NCI-H1105 (cell line): ENCODE data around the gene RORC.

Experiments used
- DNase-seq: peaks from one replicate; lab custom pipeline; 2025; lab: John Stamatoyannopoulos, UW

Gene RORC

DNA sequence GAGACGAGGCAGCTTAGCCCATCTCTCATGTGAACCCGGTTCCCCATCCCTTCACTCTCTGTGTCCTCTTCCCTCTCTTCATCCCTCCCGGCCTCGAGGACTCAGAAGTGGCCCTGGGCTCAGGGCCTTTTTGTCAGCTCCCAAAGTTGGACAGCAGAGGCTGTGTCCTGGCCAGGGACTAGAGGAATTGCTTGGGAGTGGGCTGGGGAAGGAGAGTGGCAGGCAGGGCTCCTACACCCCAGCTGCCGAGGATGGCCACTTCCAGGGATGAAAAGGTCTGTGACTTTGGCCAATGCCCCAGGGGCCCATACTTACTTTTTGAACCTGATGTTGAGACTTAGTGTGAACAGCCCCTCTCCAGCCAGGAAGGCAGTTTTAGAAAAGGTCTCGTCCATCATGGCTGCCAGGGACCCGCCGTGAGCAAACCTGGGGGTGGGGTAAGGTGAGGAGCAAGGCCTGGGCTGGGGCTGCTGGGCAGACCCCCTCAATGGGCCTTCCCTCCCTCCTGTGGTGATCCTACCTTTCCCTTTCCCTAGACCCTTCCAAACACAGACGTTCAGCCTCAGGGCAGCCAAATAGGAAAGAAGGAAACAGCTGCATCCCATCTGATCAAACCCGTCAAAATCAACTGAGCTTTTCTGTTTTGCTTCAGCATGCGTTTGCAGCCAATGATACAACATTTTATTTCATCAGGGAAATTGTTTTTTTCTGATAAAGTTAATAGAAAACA, 16.4 kb upstream of the RORC start:
- DNase-seq, result no peak

DNA sequence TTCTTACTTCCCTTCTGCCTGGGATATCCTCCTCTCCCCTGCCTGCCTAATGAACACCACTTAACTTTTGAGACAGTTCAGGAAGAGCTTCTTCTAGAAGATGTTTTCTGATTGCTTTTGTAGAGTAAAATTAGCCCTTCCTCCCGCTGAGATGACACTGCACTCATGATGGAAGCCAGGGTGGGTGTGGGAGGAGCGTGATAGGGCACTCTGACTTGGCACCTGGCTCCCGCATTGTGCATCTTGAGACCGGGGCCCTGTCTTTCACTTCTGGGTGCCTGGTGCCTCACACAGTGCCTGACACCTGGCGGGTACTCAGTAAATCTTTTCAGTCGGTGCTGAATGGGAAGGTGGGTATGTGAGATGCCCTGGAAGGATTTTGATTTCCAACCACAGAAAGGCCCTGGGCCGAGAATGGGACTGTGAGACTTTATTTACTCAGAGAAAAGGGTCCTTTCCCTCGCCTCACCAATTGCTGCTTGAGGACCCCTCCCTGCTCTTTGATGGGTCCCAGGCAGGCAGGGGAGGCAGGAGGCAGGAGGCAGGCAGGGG, 15.2 kb upstream of the RORC start:
- no peak for DNase-seq

DNA sequence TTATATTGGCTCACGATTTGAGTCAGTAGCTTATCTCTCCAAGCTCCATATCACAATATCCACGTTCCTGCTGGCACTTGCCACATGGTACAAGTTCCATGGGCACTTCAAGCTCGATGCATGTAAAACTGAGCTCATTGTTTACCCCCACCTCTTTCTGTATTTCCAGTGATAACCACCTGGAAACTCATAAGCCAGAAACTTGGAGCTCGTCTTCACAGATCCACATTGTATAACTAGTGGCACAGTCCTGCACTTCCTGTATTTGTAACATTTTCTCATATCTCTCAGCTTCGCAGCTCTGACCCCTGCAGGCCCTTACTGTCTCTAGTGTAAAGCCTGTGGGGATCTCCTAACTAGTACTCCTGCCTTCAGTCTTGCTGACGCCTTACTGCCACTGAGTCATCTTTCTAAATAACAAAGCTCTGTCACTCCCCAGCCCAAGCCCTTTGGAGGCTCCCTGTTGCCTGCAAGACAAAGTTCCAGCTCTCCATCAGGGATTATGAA, 14.5 kb upstream of the RORC start:
- DNase-seq, result no peak

DNA sequence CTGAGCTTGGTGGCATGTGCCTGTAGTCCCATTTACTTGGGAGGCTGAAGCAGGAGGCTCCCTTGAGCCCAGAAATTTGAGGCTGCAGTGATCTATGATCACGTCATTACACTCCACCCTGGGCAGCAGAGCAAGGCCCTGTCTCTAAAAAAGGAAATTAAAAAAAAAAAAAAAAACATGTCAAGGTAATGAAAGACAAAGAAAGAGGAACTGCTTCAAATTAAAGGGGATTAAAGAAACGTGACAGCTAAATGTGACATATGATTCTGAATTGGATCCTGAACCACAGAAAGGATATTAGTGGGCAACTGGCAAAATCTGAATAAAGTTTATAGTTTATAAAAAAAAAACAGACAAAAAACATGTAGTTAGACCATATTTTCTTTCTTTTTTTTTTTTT, 11.8 kb upstream of the RORC start:
- no peak for DNase-seq

DNA sequence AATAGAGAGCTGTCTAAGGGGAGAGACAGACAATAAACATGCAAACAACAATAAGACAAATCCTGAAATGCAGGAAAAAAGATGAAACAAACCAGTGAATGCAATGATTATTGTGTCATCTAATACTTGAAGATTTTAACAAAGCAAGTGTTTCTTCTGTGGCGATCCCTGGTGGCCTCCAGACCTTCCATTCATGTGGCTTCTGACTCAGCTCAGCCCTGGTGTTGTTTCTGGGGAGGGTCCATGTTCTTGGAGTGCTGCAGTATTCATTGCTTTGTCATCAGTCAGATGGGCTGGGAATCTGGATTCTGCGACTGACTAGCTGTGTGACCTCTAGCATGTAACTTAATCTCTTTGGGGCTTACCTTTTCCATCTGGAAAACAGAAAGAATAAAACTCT, 9.5 kb upstream of the RORC start:
- no peak for DNase-seq

DNA sequence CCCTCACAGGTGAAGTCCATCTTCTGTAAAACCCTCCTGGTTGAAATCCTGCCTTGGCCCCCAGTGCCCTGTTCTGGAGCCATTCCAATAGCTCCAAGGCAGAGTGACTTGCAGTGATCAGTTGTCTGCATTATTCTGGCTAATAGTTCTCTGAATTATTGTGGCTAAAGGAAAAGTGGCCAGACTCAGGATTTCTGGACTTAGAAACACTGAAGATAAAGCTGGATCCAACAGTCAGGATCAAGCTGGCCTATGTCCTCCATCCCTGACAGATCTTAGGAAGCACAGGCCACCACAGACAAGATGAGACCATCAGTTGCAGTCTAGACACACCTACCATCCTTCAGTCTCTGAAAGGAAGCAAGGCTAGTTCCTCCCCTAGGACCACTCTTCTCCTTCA, 8.8 kb upstream of the RORC start:
- no peak for DNase-seq

DNA sequence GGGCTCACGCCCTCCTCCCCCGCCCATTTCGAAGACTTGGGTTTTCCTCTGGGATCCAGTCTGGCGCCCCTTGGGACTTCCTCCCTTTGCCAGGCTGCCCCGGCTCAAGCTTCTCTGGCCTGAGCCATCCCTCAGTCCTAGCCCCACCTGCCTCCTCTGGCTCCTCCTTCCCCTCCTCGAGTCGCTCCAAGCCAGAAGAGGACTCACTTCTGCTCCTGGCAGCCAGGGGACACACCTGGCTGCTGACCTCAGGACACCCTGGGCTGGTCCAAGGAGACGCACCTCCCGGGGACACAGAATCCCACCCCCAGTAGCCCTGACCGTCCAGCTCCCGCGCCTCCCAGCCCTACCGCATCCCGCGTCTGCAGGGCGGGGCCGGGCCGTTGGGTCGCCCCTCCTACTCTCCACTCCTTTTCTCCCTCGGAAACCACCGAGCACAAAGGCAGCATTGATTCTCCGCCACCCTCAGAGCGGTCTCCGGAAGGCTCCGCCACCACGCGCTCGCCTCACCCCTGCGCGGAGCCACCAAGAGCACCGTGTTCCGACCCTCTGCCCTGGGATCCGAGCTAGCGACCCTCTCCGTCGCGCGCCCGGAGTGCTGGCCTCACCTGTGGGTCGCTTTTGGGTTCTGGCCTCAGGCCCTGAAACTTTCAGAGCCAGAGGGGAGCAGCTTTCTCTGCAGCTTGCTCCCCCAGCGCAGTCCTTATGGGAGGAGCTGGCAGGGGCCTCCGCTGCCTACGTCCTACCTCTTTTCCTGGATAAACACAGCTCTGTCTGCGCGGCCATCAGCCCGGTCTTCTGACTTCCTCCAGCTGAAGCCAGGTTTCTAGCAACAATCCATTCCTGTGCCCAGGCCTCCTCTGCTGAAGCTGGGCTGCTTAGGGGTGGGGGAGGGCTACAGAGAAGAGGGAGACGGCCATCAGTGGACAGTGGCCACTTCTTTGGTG, 8.1 kb upstream of the RORC start, which contains the start of gene C2CD4D:
Gene C2CD4D (minus strand): TSS at position 364 of the 947 bp plus-strand sequence. CDS start 831 bp downstream, outside the sequence.
- peak; percentile 83 for DNase-seq

DNA sequence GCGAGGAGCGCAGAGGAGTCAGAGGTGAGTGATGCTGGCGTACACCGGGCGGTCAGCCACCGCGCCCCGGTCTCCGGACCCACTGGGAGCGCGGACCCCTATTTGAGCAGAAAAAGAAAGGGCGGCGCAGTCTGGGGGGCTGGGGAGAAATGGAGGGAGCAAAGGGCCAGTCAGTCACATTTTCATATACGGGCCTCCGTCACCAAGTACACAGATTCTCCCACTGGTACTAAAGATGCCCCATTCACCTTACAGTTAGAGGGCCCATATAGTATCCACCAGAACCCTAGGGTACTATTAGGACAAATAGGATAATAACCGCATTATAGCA, 7.4 kb upstream of the RORC start:
- no peak for DNase-seq

DNA sequence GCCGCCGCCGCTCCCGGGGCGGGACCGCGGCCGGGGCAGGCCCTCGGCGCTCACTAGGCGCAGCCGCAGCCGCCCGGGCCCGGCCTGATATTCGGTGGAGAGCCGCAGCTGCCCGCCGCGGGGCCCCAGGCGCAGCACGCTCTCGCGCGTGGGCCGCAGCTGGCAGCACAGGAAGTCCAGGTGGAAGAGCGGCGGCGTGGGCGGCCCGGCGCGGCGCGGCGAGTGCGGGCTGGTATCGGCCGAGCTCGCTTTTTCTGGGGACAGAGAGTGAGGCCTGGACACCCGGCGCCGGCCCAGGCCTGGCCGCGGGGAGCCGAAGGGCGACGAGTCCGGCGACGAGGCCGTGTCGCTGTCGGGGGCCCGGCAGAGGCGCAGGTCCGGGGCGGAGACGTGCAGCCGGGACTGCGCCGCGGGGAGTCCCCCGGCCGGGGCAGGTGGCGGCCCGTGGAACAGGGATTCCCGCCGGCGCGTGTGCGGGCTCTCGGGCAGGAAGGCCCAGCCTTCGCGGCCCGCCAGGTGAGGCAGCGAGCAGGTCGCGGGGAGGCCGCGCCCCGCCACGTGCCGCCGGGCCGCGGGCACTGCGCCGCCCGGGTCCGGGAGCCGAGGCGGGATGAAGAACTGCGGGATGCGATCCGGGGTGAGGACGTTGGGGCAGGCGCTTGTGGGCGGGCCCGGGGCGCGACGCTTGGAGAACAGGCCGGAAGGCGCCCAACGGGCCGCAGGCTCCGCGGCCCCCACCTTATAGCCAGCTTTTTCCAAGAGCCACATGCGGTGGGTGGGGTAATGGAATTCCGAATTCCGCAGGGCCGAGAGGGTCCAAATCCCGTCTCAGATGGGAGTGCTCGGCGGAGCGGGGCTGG, 6.8 kb upstream of the RORC start:
- DNase-seq, result no peak

DNA sequence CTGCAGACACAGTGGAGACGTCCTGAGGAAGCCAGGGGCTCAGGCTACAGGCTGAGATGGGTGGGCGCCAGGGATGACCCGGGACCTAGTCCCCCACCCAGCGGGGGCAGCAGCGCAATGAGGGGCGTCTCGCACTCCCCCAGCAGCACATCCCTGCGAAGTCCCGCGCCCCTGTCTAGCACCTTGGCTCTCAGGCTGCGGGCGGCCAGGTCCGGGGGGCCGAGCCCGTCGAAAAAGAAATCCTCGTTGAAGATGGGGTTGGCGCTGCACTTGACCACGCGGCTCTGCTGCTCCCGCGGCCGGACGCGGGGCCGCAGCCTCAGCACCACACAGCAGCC, 6.3 kb upstream of the RORC start:
- DNase-seq, result no peak

DNA sequence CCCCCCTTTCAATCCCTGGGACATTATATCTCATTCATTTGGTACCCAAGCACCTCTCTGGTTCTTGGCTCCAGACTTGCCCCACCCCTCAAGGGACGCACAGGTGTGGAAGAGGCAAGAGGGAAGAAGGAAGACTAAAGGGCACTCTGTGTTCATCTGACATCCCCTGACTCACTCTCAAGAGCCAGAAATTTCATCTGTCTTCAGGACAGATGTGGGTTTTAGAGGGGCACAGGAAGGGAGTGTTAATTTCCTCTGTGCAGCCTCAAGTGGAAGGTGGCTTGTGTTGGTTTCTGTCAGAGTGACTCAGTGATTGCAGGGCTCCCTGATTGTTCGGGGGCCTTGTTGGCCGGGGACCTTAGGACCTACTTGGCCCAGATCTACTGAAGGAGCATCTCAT, 5.6 kb upstream of the RORC start:
- DNase-seq, result no peak

DNA sequence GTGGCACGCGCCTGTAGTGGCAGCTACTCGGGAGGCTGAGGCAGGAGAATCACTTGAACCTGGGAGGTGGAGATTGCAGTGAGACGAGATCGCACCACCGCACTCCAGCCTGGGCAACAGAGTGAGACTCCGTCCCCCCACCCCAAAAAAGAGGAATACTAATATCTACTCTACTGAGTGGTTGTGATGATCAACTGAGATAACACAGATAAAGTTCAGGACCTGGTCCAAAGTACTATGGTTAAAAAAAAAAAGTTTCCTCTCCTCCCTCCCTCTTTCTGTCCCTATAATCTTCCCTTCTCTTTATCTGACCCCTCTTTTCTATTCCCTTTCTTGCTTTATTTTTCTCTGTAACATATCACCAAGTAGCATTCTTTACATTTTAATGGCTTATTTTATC, 4.0 kb upstream of the RORC start:
- DNase-seq, result no peak

DNA sequence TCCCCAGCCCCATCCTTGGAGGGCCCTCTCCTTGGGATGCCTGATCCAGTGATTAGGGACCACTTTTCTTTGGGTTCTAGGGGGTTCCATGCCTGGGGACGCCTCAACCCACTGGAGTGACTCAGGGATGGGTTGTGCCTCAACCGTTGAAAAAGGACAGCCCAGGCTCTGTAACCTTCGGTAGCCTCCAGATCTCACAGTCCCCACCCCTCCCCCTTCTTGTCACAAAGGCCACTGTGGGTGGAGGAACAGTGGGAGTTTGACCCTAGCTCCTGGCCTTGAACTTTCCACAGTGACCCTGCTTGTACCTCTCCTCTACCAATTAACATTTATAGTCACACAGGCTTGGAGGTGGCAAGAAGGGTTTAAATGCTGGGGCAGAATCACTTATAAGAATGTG, 2.6 kb upstream of the RORC start:
- no peak for DNase-seq

DNA sequence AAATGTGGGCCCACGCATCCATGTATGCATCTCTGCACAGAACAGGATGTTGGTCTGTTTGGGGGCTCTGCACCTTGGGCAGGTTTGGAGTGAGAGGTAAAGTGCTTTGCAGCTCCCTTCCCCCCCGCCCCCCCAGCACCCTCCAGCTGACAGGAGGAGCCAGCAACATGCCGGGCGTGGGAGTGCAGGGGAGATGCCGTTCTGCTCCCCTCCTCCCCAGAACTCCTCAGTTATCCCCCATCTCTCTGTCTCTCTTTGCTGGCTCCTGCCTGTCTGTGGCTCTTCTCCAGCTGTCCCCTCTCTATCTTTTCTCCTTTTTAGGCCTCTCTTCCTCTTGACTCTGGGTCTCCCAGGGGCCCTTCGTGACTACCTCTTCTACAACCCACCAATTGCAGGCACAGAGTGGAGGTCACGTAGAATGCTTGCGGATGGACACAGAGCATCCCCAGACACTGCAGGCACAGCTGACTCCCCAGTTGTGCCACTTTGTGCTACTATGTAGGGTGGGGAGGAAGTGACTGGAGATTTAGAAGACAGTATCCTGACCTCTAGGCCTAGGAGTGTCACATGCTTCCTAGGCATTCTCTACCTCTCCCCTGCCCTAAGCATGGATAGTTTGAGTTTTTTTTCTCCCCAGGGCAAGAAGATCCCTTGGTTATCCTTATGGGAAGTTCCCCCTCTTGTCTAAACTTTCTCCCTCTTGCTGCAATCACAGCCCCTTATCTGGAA, 1.7 kb upstream of the RORC start:
- no peak for DNase-seq

DNA sequence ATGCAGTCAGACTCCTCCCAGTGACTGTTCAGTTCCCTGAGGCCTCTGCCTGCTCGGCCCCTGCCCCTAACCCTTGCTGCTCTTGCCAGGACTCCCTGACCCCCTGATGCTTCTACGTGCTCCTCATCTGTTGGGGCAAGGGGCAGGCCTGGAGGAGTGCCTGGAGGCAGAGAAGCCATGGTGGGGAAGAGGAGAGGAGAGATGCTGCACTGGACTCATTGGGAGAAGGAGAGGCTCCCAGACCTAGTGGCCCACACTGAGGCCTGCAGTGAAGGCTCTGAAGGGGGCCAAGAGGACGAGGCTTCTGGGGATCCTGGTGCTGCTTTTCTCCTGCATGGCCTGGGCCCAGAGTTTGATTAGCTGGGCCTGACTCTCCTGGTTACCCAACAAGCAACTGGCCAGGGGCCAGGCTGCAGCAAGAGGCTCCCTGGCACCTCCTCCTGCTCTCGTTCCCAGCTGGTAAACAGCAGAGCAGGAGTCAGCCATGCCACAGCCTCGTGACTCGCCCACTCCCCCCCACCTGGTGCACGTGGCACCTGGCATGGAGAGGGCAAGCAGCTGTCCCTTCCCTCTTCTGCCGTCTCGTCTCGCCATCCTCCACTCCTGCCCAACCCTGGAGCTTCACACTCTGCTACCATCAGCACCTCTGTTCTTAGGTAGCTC, 847 bp upstream of the RORC start:
- peak; percentile 91 for DNase-seq

DNA sequence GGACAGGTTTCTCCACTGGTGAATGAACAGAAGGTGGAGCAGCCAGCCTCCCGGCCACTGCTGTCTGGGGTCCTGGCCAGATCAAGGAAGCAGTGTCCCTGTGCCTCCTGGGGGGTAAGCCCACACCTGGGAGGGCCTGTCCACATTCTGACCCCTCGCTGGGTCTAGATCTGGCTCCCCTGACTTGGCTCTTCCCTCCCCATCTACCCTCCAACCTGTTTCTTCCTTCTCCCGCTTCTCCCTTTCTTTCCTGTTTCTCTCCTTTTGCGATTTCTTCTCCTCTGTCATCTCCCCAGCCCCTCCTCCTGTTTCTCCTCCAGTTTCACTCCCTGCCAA, 378 bp downstream of the RORC start:
- DNase-seq, result no peak

DNA sequence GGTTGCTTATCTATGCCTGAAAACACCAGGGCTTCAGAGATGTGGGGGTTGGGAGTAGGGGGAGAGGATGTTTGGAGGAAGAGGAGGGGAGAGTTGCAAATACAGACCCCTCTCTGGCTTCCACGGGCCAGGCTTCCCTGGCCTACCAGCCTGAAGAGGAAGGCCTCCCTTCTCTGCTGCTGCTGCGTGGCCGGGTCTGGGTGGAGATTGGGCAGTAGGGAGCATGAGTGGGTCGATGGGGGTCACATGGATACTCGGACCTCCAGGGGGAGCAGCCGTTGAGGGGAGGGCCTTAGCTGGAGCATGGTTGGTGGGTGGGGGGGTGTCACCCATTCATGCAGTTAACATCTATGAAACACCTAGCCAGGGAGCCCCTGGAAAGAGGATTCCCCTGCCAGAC, 1.5 kb downstream of the RORC start:
- no peak for DNase-seq

DNA sequence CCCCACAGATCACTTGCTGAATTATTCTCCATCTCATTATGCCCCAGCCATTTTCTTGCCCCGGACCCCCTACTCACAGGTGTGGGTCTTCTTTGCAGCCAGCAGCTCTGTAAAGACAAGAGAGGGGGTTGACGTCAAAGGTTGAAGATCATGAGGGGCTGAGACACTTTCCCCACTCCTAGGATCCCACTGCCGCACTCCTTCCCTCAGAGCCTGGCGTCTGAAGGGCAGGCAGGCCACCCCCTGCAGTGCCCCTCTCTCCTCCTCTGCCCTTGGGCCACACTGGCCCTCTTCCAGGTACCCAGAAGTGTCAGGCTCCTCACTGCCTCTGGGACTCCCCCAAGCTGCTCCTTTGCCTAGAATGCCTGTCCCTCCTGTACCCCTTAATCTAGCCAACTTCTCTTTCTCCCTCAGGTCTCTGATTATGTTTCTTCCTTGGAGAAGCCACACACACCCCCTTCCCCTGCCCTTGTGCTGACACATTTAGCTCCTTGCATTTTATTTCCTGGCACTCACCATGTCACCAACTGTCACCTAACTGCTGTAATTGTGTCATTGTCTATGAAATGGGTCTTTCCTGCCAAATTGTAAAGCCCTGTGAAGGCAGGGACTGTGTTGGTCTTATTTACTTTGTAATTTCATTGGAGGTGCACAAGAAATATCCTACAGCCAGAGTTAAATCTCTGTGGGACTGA, 2.1 kb downstream of the RORC start:
- no peak for DNase-seq

DNA sequence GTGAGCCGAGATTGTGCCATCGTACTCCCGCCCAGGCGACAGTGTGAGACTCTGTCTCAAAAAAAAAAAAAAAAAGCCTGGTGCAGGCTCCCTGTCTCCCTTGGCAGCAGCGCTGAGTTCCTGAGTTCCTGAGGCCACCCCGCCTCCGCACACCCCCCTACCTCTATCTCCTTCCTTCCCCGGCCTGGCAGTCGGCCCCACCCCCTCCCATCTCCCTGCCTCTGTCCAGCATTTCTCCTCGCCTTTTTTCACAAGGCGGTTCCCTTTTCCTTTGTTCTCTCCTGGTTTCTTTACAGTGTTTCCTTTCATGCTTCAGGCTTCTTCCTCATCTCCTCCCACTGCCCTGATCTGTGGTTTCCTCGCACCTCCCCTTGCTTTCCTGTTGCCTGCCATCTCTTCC, 2.7 kb downstream of the RORC start:
- DNase-seq, result no peak

DNA sequence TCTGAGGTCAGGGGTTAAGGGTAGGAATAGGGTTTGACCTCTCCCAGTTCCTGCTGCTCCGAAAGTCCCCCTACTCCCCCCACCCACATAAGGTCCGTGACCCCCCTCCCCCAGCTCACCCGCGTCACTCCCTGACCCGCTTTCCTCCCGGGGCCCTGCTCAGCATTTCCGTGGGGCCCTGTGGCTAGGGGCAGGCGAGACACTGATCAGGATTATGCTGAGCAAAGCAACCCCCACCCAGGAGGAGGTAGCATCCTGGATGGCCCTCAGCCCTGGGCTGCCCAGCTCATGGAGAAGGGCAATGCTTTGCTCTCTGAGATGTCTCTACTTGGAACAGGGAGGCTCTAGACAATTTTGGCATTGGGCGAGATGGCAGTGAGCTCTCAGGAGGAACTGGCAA, 3.7 kb downstream of the RORC start:
- no peak for DNase-seq
